Stimulated activated CD4-positive, alpha-beta T cell treated with anti-CD3 and anti-CD28 coated beads, Interleukin-1b, Interleukin-23, amount 100 ng/mL, for 4 hours (primary cell): ENCODE data around the gene CTTNBP2NL.
"Not testable (repeated sequence)": the region's sequence is repeated elsewhere in the genome, so short reads cannot be mapped to it uniquely, and the experiment has no call there.

ENCODE experiments used
- DNase-seq, 2 donors: peaks; one replicate each; pipeline ENCODE4 v3.0.0-alpha.2; 2020; ENCODE audit warnings: low read depth in 2 of 2

The CTTNBP2NL gene

GRCh38 chr1:112386024-112386723 is 9.8 kb upstream of the CTTNBP2NL start:
- DNase-seq: no peak

DNA sequence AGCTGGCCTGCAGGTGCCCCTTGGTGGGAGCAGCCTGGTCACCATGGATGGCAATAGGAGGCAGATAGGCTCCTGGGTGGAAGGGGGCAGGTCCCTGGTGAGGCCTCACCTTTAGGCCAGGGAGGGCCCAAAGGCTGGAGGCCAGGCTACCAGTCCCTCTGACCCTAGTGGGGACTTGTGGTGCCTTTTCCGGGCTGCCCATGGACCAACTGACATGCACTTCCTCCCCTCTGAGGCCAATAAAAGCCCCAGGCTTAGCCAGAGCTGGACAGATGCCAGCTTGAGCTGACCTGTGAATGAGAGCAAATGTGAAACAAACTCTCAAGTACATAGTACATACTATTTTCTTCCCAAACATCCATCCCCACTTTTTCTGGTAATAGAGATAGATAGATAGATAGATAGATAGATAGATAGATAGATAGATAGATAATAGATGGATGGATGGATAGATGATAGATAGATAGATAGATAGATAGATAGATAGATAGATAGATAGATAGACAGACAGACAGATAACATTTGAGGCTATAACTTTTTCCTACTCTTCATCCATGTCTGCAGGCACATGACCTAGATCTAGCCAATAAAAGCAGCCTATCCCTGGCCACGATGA is 9.2 kb upstream of the CTTNBP2NL start:
- no peak for DNase-seq

DNA sequence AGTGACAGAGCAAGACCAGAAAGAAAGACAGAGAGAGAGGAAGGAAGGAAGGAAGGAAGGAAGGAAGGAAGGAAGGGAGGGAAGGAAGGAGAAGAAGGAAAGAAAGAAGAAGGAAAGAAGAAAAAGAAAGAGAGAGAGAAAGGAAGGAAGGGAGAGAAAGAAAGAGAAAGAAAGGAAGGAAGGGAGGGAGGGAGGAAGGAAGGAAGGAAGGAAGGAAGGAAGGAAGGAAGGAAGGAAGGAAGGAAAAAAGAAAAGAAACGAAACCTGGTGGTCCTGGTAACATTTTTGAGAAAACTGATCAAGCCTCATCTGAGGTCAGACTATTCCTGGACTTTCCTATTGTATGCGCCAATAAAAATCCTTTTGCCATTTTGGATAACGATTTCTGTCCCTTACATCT is 8.2 kb upstream of the CTTNBP2NL start:
- no peak for DNase-seq

DNA sequence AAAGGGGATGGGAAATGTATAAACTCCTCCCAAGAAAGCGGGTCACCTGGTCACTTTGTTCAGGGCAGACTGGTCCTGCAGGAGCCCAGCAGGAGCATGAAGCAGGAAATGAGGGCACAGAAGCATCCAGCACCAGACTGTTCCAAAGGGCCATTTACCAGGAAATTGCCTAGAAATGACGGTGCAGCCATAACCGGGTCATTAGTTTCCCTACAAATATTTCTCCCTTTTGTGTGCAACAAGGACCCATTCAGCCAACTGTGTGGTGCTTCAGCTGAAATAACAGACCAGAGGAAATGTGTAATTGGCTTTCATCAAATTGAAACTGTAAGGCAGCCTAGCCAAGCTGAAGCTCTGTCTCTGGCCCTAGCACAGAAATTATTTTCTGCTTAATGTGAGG is 7.6 kb upstream of the CTTNBP2NL start:
- DNase-seq: no peak

DNA sequence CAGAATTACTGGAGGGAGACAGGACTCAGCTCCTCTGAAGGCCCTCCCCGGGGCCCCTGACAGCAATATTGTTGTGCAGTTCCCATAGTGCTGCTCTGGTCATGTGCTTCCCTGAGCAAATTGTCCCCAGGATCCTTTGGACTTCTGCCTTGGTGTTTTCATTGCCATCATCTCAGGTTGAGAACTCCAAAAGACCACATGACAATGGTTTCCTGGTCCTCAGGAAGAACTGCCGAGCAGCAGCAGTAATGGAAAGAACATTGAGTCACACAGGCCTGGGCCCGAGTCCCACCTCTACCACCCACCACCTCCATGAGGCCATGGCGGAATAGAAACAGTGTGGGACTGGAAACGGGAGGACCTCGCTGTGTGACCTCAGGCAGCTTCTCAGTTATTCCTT is 6.3 kb upstream of the CTTNBP2NL start:
- no peak for DNase-seq

DNA sequence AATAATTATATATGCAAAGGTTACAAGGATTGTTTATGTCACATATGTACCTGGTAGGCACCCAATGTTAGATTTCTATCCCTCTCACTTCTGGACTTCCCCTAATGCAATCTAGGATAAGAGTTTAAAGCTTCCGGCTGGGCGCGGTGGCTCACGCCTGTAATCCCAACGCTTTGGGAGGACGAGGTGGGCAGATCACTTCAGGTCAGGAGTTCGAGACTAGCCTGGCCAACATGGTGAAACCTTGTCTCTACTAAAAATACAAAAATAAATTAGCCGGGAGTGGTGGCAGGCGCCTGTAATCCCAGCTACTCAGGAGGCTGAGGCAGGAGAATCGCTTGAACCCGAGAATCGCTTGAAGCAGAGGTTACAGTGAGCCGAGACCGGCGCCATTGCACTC is 5.7 kb upstream of the CTTNBP2NL start:
- DNase-seq: not testable (repeated sequence)

- peak; percentile 57 to 77 for DNase-seq
Measured at GRCh38 chr1:112390775-112391602, 5.0 kb upstream of the CTTNBP2NL start.

- no peak for DNase-seq
Measured at GRCh38 chr1:112391603-112391940, 4.4 kb upstream of the CTTNBP2NL start.

DNA sequence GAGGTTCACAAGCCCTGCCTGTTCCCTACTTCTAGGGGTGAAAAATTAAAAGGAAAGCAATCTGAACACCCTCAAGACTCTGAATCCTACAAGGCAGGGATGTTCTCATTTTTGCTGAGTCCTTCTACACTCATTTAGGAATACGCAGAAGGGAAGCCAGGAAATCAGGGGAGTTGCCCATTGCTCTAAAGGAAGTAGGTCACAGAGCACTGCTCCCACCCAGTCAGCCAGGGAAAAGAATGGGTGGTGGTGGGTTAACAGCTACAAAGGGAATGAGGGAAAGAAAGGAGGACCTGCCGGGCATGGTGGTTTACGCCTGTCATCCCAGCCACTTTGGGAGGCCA is 2.4 kb upstream of the CTTNBP2NL start:
- DNase-seq: no peak

DNA sequence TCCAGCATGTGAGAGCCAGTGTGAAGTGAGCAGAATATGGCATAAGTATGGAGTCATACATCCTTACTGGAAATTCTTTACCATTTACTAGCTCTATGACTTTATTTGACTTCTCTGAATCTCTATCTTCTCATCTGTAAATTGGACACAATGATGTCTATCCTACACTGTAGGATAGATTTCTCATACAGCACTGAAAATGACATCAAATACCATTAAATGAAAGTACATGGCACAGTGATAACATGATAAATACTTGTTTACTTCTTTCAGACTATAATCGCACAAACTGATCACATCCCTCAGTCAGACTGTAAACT is 1.3 kb upstream of the CTTNBP2NL start:
- DNase-seq: no peak

- no peak for DNase-seq
Measured at GRCh38 chr1:112395256-112395820, 676 bp upstream of the CTTNBP2NL start.

DNA sequence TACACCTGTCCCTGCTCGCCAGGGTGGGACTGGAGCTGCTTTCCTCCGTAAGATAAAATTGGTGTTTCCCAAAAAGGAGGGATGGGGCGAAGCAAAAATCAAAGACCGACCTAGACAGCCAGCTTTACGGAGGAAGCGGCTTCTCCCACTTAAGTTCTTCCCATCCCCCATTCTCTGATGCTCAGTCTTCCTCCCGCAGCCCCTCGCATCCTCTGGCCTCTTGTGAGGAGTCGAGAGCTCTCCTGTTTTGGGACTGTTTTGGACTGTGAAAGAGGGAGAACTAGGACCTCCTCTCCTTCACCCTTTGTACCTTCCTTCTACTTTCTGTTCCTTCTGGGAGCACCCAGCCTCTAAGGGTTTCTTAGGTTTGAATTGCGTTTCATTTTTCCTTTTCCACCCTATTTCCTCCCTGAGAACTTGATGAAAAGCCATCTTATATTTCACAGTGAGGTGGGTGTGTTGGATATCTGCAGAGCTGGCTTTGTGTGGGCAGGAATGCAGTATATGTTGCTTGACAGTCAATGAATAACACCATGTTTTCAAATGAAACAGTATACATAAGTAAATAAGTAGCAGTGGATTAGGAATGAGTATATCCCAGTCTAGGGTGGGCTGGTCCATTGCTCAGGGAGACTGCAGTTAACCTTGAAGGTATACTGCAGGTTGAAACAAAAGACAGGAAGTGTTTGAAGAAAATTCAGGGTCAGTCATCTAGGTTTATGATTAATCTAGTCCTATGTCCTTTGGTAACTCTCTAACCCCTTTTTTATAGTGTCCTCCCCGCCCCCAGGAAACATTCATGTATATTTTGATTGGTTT is 848 bp downstream of the CTTNBP2NL start:
- no peak for DNase-seq

GRCh38 chr1:112397841-112398240 is 1.8 kb downstream of the CTTNBP2NL start:
- no peak for DNase-seq

GRCh38 chr1:112399456-112399855 is 3.4 kb downstream of the CTTNBP2NL start:
- DNase-seq: no peak

DNA sequence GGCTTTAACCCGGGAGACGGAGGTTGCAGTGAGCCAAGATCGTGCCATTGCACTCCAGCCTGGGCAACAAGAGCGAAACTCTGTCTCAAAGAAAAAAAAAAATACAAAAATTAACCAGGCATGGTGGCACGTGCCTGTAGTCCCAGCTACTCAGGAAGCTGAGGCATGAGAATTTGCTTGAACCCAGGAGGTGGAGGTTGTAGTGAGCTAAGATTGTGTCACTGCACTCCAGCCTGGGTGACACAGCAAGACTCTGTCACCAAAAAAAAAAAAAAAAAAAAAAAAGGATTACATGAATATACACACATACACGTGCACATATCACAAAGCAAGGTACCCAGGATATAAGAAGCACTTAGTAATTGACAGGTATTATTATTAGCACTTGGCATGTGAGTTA is 4.7 kb downstream of the CTTNBP2NL start:
- DNase-seq: not testable (repeated sequence)

GRCh38 chr1:112402682-112403643 is 6.9 kb downstream of the CTTNBP2NL start:
- no peak for DNase-seq

DNA sequence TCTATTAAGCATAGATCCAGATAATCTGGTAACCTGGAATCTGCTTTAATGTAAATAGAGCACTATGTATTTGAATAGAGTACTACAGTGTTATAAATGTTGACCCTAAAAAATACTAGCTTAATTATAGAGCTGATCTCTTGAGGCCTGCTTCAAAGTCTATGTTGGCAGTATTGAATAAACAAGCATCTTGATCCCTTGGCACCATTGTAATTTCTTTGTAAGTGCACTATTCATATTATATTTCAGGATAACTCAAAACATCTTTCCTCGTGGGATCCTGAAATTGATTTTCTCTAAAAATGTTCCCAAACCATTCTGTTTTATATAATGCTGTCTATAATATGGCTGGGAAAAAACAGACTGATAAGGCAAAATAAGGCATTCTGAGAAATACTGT is 10.8 kb downstream of the CTTNBP2NL start:
- DNase-seq: no peak

- no peak for DNase-seq
Measured at GRCh38 chr1:112409414-112409813, 13.4 kb downstream of the CTTNBP2NL start.

- no peak for DNase-seq
Measured at GRCh38 chr1:112410673-112411072, 14.7 kb downstream of the CTTNBP2NL start.

GRCh38 chr1:112417271-112417670 is 21.3 kb downstream of the CTTNBP2NL start:
- no peak for DNase-seq
